Transverse colon (tissue), 4 donors: ENCODE data around the gene PPP4R3B. TPM values are rescaled to one million over a fixed set of nuclear protein-coding genes. Genes with fewer than 3 reads are reported as not detected.

Source experiments
- DNase-seq: peaks from one replicate; pipeline ENCODE4 v3.0.0-alpha.2; 2019
- H3K27ac ChIP-seq, 4 donors: fragments of 200-600 bp; sonication (generic); 2 replicates each; pipeline ENCODE4 v1.5.1; 2016 to 2018; ENCODE audit warnings: inconsistent platforms in 4 of 4
- H3K27me3 ChIP-seq: fragments of 200-600 bp; sonication (generic); 2 replicates; pipeline ENCODE4 v1.5.1; 2017; ENCODE audit warnings: inconsistent platforms
- H3K36me3 ChIP-seq, 4 donors: fragments of 200-600 bp; sonication (generic); 2 replicates each; pipeline ENCODE4 v1.5.1; 2017 to 2019; ENCODE audit warnings: inconsistent platforms in 4 of 4
- H3K4me1 ChIP-seq, 4 donors: fragments of 200-600 bp; sonication (generic); 2 replicates each; pipeline ENCODE4 v1.5.1; 2017 to 2020; ENCODE audit warnings: inconsistent platforms in 4 of 4
- H3K4me3 ChIP-seq, 4 donors: fragments of 200-600 bp; sonication (generic); 1 replicate in 1 of 4; 2 replicates in 3 of 4; pipeline versions ENCODE4 v1.5.1 to v1.6.1; 2017 to 2019; ENCODE audit warnings: inconsistent platforms in 4 of 4
- H3K9me3 ChIP-seq, 2 donors: fragments of 200-600 bp; sonication (generic); 2 replicates each; pipeline ENCODE4 v1.5.1; 2017 to 2019; ENCODE audit warnings: inconsistent platforms in 2 of 2
- CTCF ChIP-seq, 5 experiments: fragments of 200-600 bp in 3 of 5; fragments of 450-650 bp in 2 of 5; sonication (generic) in 3 of 5; IDR thresholded peaks; 1 replicate in 2 of 5; 2 replicates in 3 of 5; pipeline ENCODE4 v1.5.1; 2016 to 2017; ENCODE audit warnings: antibody characterized with exemption in 5 of 5, inconsistent platforms in 3 of 5, mild to moderate bottlenecking in 2 of 5, moderate library complexity in 1 of 5
- EP300 ChIP-seq: sonication (generic); formaldehyde crosslinking; IDR thresholded peaks from one replicate; pipeline ENCODE4 v1.6.1; 2017; ENCODE audit warnings: antibody characterized with exemption, low read depth
- POLR2A ChIP-seq: fragments of 450-650 bp; IDR thresholded peaks from one replicate; pipeline ENCODE4 v1.6.1; 2016; ENCODE audit warnings: antibody characterized with exemption, mild to moderate bottlenecking, moderate library complexity
- POLR2AphosphoS5 ChIP-seq, 3 donors: sonication (generic); formaldehyde crosslinking; IDR thresholded peaks; one replicate each; pipeline ENCODE4 v1.6.1; 2016; ENCODE audit warnings: antibody characterized with exemption in 3 of 3
- WGBS, 2 donors: methylation state at CpG; one replicate each; pipeline ENCODE4 v1.1.5; 2018; ENCODE audit warnings: low coverage in 1 of 2; 5-methylcytosine and 5-hydroxymethylcytosine counted together
- in situ Hi-C, 4 donors: fragments of 200-750 bp; cut with MboI; loops; one replicate each; pipeline versions ENCODE4 v1.15.0 to v1.15.1; 2017; ENCODE audit warnings: low sequenced_read_pairs in 3 of 4, low pct_ligation_motif_present in 1 of 4, low pct_unique_long_range_greater_than_20kb in 1 of 4
- intact Hi-C: fragments of 100-400 bp; cut with DNase I; formaldehyde crosslinking; loops from one replicate; pipeline ENCODE4 v1.15.1; 2023; ENCODE audit warnings: low total_unique reads
- small RNA-seq, 4 donors: library from RNA; depleted of rRNA; stranded (forward); fragments of <200 nt; gene quantifications; one replicate each; pipeline ENCODE3, GENCODE V24; 2016
- total RNA-seq, 4 donors: library from RNA; depleted of rRNA; stranded (reverse); fragments of >200 nt; gene quantifications; one replicate each; pipeline ENCODE4 v1.1.0, GENCODE V29; 2016

PPP4R3B gene
- total RNA-seq, 4 donors from 2014 or later = 59.5 to 79.7 (median 69.8) TPM

- in situ Hi-C loops = no loop called here
- Histone ChIP-seq H3K4me3 (no peak overlapping the region), H3K4me1 (no peaks in the 10 kb centered on the region), H3K27me3 (no peaks in the 10 kb centered on the region), H3K36me3 (no peaks in the 10 kb centered on the region), H3K27ac (no peak overlapping the region), H3K9me3 (no peaks in the 10 kb centered on the region)
- 60 to 63% methylated on average over 2 of the region's 2 CpGs for whole genome bisulfite sequencing, 2 donors
- intact Hi-C loops = no loop called here
- no peak for DNase-seq
- TF ChIP-seq POLR2A (no peak), CTCF (IDR thresholded peaks at IDR 0.05) (no peak), POLR2AphosphoS5 (IDR thresholded peaks at IDR 0.05) (no peak), EP300 (no peak)
Observed at GRCh38 chr2:55500025-55500424, 117.4 kb downstream of the PPP4R3B start.

GRCh38 chr2:55498582-55498981, 118.8 kb downstream of the PPP4R3B start:
- H3K36me3 ChIP-seq = no peaks in the 10 kb centered on the region
- H3K27me3 ChIP-seq = no peaks in the 10 kb centered on the region
- H3K27ac ChIP-seq = no peak overlapping the region
- no peak for TF ChIP-seq EP300
- no peak for TF ChIP-seq POLR2A
- TF ChIP-seq CTCF (IDR thresholded peaks at IDR 0.05) = no peak
- no peak for TF ChIP-seq POLR2AphosphoS5 (IDR thresholded peaks at IDR 0.05)
- WGBS, 2 donors = 80% methylated on average over 6 of the region's 6 CpGs
- intact Hi-C loops (no loop called here), in situ Hi-C loops (no loop called here)
- no peak overlapping the region for H3K4me3 ChIP-seq
- no peaks in the 10 kb centered on the region for H3K9me3 ChIP-seq
- H3K4me1 ChIP-seq = no peaks in the 10 kb centered on the region
- no peak for DNase-seq

Small RNA genes lying within 50 kb of the gene (small RNA-seq; reads per million reads assigned to genes)
- 0 reads per million in 4 donors for gene RF00586
- gene RNU6-634P = 0 reads per million in 4 donors

Other genes with a start within 250 kb of the PPP4R3B start
- 10 to 100 TPM in 3 of 4 donors, 1 to 10 TPM in 1; 8.6 to 33.7 (median 19.7) TPM for gene CCDC88A, start 197.8 kb downstream of the PPP4R3B start, total RNA-seq
- gene CFAP36, start 97.9 kb downstream of the PPP4R3B start, total RNA-seq = 10 to 100 TPM; 10.1 to 22.9 (median 12.3) TPM
- 10 to 100 TPM in 2 of 4 donors, 1 to 10 TPM in 2; 2.2 to 14.9 (median 9.1) TPM for gene PNPT1, start 76.2 kb upstream of the PPP4R3B start, total RNA-seq